GM23338 (cell line): ENCODE data around the gene SLC22A3. TPM values are rescaled to one million over a fixed set of nuclear protein-coding genes. Genes with fewer than 3 reads are reported as not detected.

Experiments
- ATAC-seq: fragments of 200-7000 bp; cut with Tn5 transposase; 3 replicates; pipeline ENCODE4 v1.9.1; 2020
- DNase-seq: peaks from one replicate; pipeline ENCODE4 v3.0.0-alpha.2; 2015; ENCODE audit warnings: low spot score
- H2AFZ ChIP-seq: fragments of 200-600 bp; sonication (generic); 2 replicates; pipeline ENCODE4 v1.8.0; 2016; ENCODE audit warnings: antibody characterized with exemption, mild to moderate bottlenecking, moderate library complexity
- H3F3A ChIP-seq: fragments of 200-600 bp; sonication (generic); replicated peaks from 2 replicates; pipeline ENCODE4 v1.8.0; 2017; ENCODE audit warnings: antibody characterized with exemption, mixed run types, low read depth
- H3K27ac ChIP-seq: fragments of 200-600 bp; sonication (generic); 2 replicates; pipeline ENCODE4 v1.6.1; 2016; ENCODE audit warnings: low read depth
- H3K27me3 ChIP-seq: fragments of 200-600 bp; sonication (generic); 2 replicates; pipeline ENCODE4 v1.8.0; 2016; ENCODE audit warnings: mild to moderate bottlenecking, mixed run types, moderate library complexity; ENCODE audit not compliant: insufficient read depth
- H3K36me3 ChIP-seq: fragments of 200-600 bp; sonication (generic); 2 replicates; pipeline ENCODE4 v1.8.0; 2016; ENCODE audit warnings: mild to moderate bottlenecking; ENCODE audit not compliant: insufficient read depth
- H3K4me1 ChIP-seq: fragments of 200-600 bp; sonication (generic); 2 replicates; pipeline ENCODE4 v1.8.0; 2016; ENCODE audit warnings: mild to moderate bottlenecking, moderate library complexity; ENCODE audit not compliant: insufficient read depth
- H3K4me2 ChIP-seq: fragments of 200-600 bp; sonication (generic); 2 replicates; pipeline ENCODE4 v1.7.1; 2017; ENCODE audit warnings: mixed run types
- H3K4me3 ChIP-seq: fragments of 200-600 bp; sonication (generic); 2 replicates; pipeline ENCODE4 v1.6.1; 2016; ENCODE audit warnings: mixed run types
- H3K79me2 ChIP-seq: fragments of 200-600 bp; sonication (generic); replicated peaks from 2 replicates; pipeline ENCODE4 v1.8.0; 2017; ENCODE audit warnings: mild to moderate bottlenecking; ENCODE audit not compliant: insufficient read depth
- H3K9me2 ChIP-seq: fragments of 200-600 bp; sonication (generic); 2 replicates; pipeline ENCODE4 v1.8.0; 2017; ENCODE audit not compliant: insufficient read depth
- H4K20me1 ChIP-seq: fragments of 200-600 bp; sonication (generic); replicated peaks from 2 replicates; pipeline ENCODE4 v1.8.0; 2017; ENCODE audit warnings: mild to moderate bottlenecking; ENCODE audit not compliant: insufficient read depth
- H3K27ac Mint-ChIP-seq: 2 replicates; pipeline ENCODE4 v1.8.0; 2020; ENCODE audit warnings: inconsistent platforms, mild to moderate bottlenecking, moderate library complexity, mixed read lengths
- H3K27me3 Mint-ChIP-seq: 3 replicates; pipeline ENCODE4 v1.8.0; 2022; ENCODE audit warnings: low read depth, mild to moderate bottlenecking, moderate library complexity, mixed read lengths, inconsistent platforms; ENCODE audit not compliant: insufficient read depth, poor library complexity
- H3K36me3 Mint-ChIP-seq: 3 replicates; pipeline ENCODE4 v1.8.0; 2021; ENCODE audit warnings: low read depth, mild to moderate bottlenecking, inconsistent platforms, moderate library complexity, mixed read lengths
- H3K4me1 Mint-ChIP-seq: 3 replicates; pipeline ENCODE4 v1.8.0; 2020; ENCODE audit warnings: mild to moderate bottlenecking, inconsistent platforms, mixed read lengths
- H3K4me3 Mint-ChIP-seq: 3 replicates; pipeline ENCODE4 v1.8.0; 2021; ENCODE audit warnings: moderate library complexity, mild to moderate bottlenecking, inconsistent platforms, mixed read lengths
- H3K9me3 Mint-ChIP-seq: 3 replicates; pipeline ENCODE4 v1.8.0; 2020; ENCODE audit warnings: moderate library complexity, mild to moderate bottlenecking, inconsistent platforms, mixed read lengths
- CREB1 ChIP-seq: fragments of 250-450 bp; sonication (Bioruptor Pico); IDR thresholded peaks from 2 replicates; pipeline ENCODE4 v1.5.0; 2020; ENCODE audit warnings: low read depth, mild to moderate bottlenecking, moderate library complexity
- EZH2phosphoT487 ChIP-seq: fragments of 200-600 bp; sonication (generic); IDR thresholded peaks from one replicate; pipeline ENCODE4 v1.8.1; 2018; ENCODE audit warnings: antibody characterized with exemption; ENCODE audit not compliant: unreplicated experiment
- JUNB ChIP-seq: IDR thresholded peaks from one replicate; pipeline ENCODE4 v1.6.1; 2016; ENCODE audit warnings: antibody characterized with exemption; ENCODE audit not compliant: unreplicated experiment
- polyA plus RNA-seq: library from polyadenylated mRNA; unstranded; fragments of >200 nt; fragmentation: Nextera tagmentation; extraction: Ambion mirVana; gene quantifications from 2 replicates; pipeline ENCODE4 v1.2.1, GENCODE V29; 2016
- total RNA-seq: library from RNA; depleted of rRNA; stranded (reverse); fragments of >200 nt; shearing (Covaris generic); gene quantifications from 2 replicates; pipeline ENCODE4 v1.2.3, GENCODE V29; 2014
- TF ChIP-seq, protein P1 (sequence below): fragments of 250-450 bp; sonication (Bioruptor Pico); IDR thresholded peaks from 2 replicates; pipeline ENCODE4 v1.5.0; 2020; ENCODE audit warnings: mild to moderate bottlenecking, moderate library complexity

The SLC22A3 gene
- total and polyA plus RNA-seq, 2 experiments from 2014 or later = 0.78 to 3.2 TPM

DNA sequence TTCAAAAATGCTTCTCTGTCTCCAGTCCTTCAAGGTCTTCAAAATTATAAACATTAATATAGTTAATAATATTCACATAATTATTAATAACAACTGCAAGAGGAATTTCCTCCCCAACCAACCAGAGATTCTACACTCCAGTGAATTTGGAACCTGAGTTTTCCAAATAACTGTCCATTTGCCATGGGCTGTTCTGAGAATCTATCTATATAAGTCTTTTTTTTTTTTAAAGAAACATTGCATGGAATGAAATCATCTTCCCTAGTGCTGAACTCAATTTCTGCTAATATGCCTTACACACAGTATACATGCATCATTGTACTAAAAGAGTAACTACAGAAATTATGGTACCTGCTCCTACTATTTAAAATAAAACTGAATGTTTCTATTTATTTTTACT lies 113.9 kb downstream of the SLC22A3 start:
- Histone ChIP-seq H3K79me2 (no peaks in the 10 kb centered on the region), H2AFZ (no peak overlapping the region), H3K4me1 (no peaks in the 10 kb centered on the region), H3K4me3 (no peak overlapping the region), H3F3A (no peaks in the 10 kb centered on the region), H3K27ac (no peak overlapping the region), H4K20me1 (no peaks in the 10 kb centered on the region), H3K9me2 (0 out of 2 replicates have a peak, but pooled peaks cover 2% of the 10 kb centered on the region), H3K4me2 (no peak overlapping the region), H3K27me3 (no peaks in the 10 kb centered on the region), H3K36me3 (no peaks in the 10 kb centered on the region)
- Mint-ChIP-seq H3K9me3 (peaks cover 5% of the 10 kb centered on the region; the same call in 2 of the 3 replicates), H3K36me3 (peaks cover 6% of the 10 kb centered on the region; the same call in 2 of the 3 replicates), H3K27me3 (peaks cover 5% of the 10 kb centered on the region), H3K4me3 (no peak overlapping the region), H3K4me1 (no peaks in the 10 kb centered on the region), H3K27ac (no peak overlapping the region)
- no peak for ATAC-seq
- no peak for DNase-seq
- TF ChIP-seq, protein P1, sequence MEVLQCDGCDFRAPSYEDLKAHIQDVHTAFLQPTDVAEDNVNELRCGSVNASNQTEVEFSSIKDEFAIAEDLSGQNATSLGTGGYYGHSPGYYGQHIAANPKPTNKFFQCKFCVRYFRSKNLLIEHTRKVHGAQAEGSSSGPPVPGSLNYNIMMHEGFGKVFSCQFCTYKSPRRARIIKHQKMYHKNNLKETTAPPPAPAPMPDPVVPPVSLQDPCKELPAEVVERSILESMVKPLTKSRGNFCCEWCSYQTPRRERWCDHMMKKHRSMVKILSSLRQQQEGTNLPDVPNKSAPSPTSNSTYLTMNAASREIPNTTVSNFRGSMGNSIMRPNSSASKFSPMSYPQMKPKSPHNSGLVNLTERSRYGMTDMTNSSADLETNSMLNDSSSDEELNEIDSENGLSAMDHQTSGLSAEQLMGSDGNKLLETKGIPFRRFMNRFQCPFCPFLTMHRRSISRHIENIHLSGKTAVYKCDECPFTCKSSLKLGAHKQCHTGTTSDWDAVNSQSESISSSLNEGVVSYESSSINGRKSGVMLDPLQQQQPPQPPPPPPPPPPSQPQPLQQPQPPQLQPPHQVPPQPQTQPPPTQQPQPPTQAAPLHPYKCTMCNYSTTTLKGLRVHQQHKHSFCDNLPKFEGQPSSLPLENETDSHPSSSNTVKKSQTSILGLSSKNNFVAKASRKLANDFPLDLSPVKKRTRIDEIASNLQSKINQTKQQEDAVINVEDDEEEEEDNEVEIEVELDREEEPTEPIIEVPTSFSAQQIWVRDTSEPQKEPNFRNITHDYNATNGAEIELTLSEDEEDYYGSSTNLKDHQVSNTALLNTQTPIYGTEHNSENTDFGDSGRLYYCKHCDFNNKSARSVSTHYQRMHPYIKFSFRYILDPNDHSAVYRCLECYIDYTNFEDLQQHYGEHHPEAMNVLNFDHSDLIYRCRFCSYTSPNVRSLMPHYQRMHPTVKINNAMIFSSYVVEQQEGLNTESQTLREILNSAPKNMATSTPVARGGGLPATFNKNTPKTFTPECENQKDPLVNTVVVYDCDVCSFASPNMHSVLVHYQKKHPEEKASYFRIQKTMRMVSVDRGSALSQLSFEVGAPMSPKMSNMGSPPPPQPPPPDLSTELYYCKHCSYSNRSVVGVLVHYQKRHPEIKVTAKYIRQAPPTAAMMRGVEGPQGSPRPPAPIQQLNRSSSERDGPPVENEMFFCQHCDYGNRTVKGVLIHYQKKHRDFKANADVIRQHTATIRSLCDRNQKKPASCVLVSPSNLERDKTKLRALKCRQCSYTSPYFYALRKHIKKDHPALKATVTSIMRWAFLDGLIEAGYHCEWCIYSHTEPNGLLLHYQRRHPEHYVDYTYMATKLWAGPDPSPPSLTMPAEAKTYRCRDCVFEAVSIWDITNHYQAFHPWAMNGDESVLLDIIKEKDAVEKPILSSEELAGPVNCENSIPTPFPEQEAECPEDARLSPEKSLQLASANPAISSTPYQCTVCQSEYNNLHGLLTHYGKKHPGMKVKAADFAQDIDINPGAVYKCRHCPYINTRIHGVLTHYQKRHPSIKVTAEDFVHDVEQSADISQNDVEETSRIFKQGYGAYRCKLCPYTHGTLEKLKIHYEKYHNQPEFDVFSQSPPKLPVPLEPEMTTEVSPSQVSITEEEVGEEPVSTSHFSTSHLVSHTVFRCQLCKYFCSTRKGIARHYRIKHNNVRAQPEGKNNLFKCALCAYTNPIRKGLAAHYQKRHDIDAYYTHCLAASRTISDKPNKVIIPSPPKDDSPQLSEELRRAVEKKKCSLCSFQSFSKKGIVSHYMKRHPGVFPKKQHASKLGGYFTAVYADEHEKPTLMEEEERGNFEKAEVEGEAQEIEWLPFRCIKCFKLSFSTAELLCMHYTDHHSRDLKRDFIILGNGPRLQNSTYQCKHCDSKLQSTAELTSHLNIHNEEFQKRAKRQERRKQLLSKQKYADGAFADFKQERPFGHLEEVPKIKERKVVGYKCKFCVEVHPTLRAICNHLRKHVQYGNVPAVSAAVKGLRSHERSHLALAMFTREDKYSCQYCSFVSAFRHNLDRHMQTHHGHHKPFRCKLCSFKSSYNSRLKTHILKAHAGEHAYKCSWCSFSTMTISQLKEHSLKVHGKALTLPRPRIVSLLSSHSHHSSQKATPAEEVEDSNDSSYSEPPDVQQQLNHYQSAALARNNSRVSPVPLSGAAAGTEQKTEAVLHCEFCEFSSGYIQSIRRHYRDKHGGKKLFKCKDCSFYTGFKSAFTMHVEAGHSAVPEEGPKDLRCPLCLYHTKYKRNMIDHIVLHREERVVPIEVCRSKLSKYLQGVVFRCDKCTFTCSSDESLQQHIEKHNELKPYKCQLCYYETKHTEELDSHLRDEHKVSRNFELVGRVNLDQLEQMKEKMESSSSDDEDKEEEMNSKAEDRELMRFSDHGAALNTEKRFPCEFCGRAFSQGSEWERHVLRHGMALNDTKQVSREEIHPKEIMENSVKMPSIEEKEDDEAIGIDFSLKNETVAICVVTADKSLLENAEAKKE (CRISPR knock-in tag) = no peak
- TF ChIP-seq JUNB (no peak), CREB1 (CRISPR knock-in tag) (no peak)

GRCh38 chr6:160462551-160463109 lies 114.5 kb downstream of the SLC22A3 start:
- ATAC-seq = no peak
- DNase-seq = no peak
- Histone ChIP-seq H3F3A (no peaks in the 10 kb centered on the region), H3K79me2 (no peaks in the 10 kb centered on the region), H3K4me1 (no peaks in the 10 kb centered on the region), H4K20me1 (no peaks in the 10 kb centered on the region), H3K27me3 (no peaks in the 10 kb centered on the region), H3K27ac (no peak overlapping the region), H3K4me2 (no peak overlapping the region), H3K9me2 (0 out of 2 replicates have a peak, but pooled peaks cover 2% of the 10 kb centered on the region), H3K4me3 (no peak overlapping the region), H2AFZ (no peak overlapping the region), H3K36me3 (no peaks in the 10 kb centered on the region)
- Mint-ChIP-seq H3K9me3 (peaks cover 5% of the 10 kb centered on the region; the same call in 2 of the 3 replicates), H3K36me3 (peaks cover 6% of the 10 kb centered on the region; the same call in 2 of the 3 replicates), H3K4me1 (no peaks in the 10 kb centered on the region), H3K27ac (no peak overlapping the region), H3K27me3 (peaks cover 7% of the 10 kb centered on the region), H3K4me3 (no peak overlapping the region)
- TF ChIP-seq, protein P1 (CRISPR knock-in tag) = no peak
- TF ChIP-seq CREB1 (CRISPR knock-in tag) = no peak
- no peak for TF ChIP-seq JUNB
- TF ChIP-seq EZH2phosphoT487 = no peak
